Gastrocnemius medialis (tissue), 4 donors: ENCODE data around the gene STK38.

Source experiments
- CTCF ChIP-seq, 5 experiments: fragments of 450-650 bp in 3 of 5; fragments of 200-600 bp in 2 of 5; sonication (generic) in 2 of 5; IDR thresholded peaks in 4 of 5; conservative IDR thresholded peaks in 1 of 5; 1 replicate in 4 of 5; 2 replicates in 1 of 5; pipeline ENCODE4 v1.5.1; 2016 to 2019; ENCODE audit warnings: antibody characterized with exemption in 5 of 5, mild to moderate bottlenecking in 3 of 5, moderate library complexity in 3 of 5
- POLR2A ChIP-seq, 2 donors: fragments of 450-650 bp; IDR thresholded peaks; one replicate each; pipeline ENCODE4 v1.6.1; 2017; ENCODE audit warnings: antibody characterized with exemption in 2 of 2, mild to moderate bottlenecking in 2 of 2, moderate library complexity in 2 of 2

GRCh38 chr6:36586606-36587005, 39.3 kb upstream of the STK38 start:
- TF ChIP-seq CTCF (IDR thresholded peaks at IDR 0.05 in 4 of 5, conservative IDR thresholded peaks at IDR 0.05 in 1 of 5) (no peak), POLR2A (IDR thresholded peaks at IDR 0.05) (no peak)
